GM23248 (cell line): ENCODE results near the gene FREM1.

Experiments
- EZH2 ChIP-seq: fragments of 200-600 bp; sonication (generic); IDR thresholded peaks from 2 replicates; pipeline ENCODE4 v1.6.1; 2018; ENCODE audit warnings: antibody characterized with exemption, mild to moderate bottlenecking; ENCODE audit not compliant: insufficient read depth, poor library complexity, severe bottlenecking
- EZH2phosphoT487 ChIP-seq: fragments of 200-600 bp; sonication (generic); IDR thresholded peaks from 2 replicates; pipeline ENCODE4 v1.6.1; 2018; ENCODE audit warnings: antibody characterized with exemption, moderate library complexity, mild to moderate bottlenecking, low read depth; ENCODE audit not compliant: insufficient read depth

- TF ChIP-seq EZH2 (no peak), EZH2phosphoT487 (no peak)
Observed at GRCh38 chr9:14752871-14753270, 157.4 kb downstream of the FREM1 start.
